Brain microvascular endothelial cell (primary cell): ENCODE data around the gene SPAG16.
A peak's percentile ranks its signal among the peaks of the same experiment; 100 is the strongest.

Experiments
- DNase-seq: peaks from one replicate; pipeline ENCODE4 v3.0.0-alpha.2; 2020
- H3K27ac ChIP-seq: fragments of 250-450 bp; sonication (Bioruptor Pico); 2 replicates; pipeline ENCODE4 v1.5.1; 2020; ENCODE audit warnings: mild to moderate bottlenecking, moderate library complexity
- H3K27me3 ChIP-seq: fragments of 250-450 bp; sonication (Bioruptor Pico); replicated peaks from 2 replicates; pipeline ENCODE4 v1.5.1; 2020; ENCODE audit warnings: mild to moderate bottlenecking
- H3K36me3 ChIP-seq: fragments of 250-450 bp; sonication (Bioruptor Pico); replicated peaks from 2 replicates; pipeline ENCODE4 v1.5.1; 2020; ENCODE audit warnings: mild to moderate bottlenecking
- H3K4me3 ChIP-seq: 2 replicates; pipeline ENCODE4 v1.5.1; 2011; ENCODE audit warnings: low read depth, mild to moderate bottlenecking, control low read depth, low read length, moderate library complexity
- in situ Hi-C: cut with HindIII; loops from 2 replicates; pipeline ENCODE4 v1.10.0; 2017; ENCODE audit warnings: low sequenced_read_pairs, low pct_ligation_motif_present
- TF ChIP-seq, protein P1 (sequence below): IDR thresholded peaks from 2 replicates; pipeline ENCODE4 v1.5.1; 2011; ENCODE audit warnings: low read depth, mild to moderate bottlenecking, moderate library complexity, low read length, control low read depth, inconsistent platforms; ENCODE audit errors: missing control alignments

Gene SPAG16

DNA sequence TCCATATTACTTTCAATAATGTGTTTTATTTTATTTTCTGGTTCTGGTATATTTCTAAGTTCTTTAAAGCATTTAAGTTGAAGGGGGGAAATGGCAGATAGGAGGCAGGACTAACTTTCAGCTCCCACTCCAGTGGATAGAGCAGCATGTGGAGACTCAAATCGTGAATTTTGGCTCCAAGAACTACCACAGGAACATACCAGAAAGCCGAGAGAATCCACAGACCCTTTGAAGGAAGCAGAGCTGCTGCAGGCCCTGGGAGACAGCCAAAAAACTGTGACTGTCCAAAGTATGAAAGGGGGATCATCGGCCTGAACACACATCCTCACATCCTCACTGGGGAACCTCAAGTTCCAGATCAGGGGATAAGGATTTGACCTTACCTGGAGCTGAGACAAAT is 919.0 kb downstream of the SPAG16 start:
- DNase-seq, result no peak
- TF ChIP-seq, protein P1, sequence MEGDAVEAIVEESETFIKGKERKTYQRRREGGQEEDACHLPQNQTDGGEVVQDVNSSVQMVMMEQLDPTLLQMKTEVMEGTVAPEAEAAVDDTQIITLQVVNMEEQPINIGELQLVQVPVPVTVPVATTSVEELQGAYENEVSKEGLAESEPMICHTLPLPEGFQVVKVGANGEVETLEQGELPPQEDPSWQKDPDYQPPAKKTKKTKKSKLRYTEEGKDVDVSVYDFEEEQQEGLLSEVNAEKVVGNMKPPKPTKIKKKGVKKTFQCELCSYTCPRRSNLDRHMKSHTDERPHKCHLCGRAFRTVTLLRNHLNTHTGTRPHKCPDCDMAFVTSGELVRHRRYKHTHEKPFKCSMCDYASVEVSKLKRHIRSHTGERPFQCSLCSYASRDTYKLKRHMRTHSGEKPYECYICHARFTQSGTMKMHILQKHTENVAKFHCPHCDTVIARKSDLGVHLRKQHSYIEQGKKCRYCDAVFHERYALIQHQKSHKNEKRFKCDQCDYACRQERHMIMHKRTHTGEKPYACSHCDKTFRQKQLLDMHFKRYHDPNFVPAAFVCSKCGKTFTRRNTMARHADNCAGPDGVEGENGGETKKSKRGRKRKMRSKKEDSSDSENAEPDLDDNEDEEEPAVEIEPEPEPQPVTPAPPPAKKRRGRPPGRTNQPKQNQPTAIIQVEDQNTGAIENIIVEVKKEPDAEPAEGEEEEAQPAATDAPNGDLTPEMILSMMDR, result no peak
- H3K4me3 ChIP-seq, result no peak overlapping the region
- no peak overlapping the region for H3K27ac ChIP-seq
- H3K27me3 ChIP-seq, result no peaks in the 10 kb centered on the region
- in situ Hi-C loops, result no loop called here
- no peaks in the 10 kb centered on the region for H3K36me3 ChIP-seq

DNA sequence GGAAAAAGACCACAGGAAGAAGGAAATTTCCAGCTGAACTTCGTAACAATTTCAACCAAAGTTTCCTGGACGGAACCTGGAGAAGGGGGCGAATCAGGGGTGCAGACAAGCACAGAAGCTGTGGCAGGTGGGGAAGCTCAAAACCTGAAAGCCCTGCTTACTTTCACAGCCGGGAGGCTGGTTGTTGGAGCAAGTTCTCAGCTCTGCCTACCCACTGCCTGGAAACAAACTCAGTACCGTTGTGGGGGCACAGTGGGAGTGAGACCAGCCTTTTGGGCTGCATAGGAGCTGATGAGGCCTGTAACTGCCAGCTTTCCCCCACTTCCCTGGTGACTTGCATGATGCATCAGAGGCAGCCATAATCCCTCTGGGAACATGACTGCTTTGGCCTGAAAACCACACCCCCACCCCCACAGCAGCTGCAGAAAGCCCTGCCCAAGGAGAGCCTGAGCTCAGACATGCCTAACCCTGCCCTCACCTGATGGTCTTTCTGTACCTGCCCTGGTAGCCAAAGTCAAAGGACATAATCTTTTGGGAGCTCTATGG is 919.6 kb downstream of the SPAG16 start:
- H3K27me3 ChIP-seq, result no peaks in the 10 kb centered on the region
- peak; percentile 18 for DNase-seq
- no peak overlapping the region for H3K27ac ChIP-seq
- TF ChIP-seq, protein P1, result no peak
- no peaks in the 10 kb centered on the region for H3K36me3 ChIP-seq
- no peak overlapping the region for H3K4me3 ChIP-seq
- in situ Hi-C loops, result no loop called here

- no peak overlapping the region for H3K4me3 ChIP-seq
- in situ Hi-C loops, result no loop called here
- H3K27me3 ChIP-seq, result no peaks in the 10 kb centered on the region
- H3K36me3 ChIP-seq, result no peaks in the 10 kb centered on the region
- TF ChIP-seq, protein P1, result no peak
- no peak overlapping the region for H3K27ac ChIP-seq
- no peak for DNase-seq
Measured at GRCh38 chr2:214215107-214215506, 930.8 kb downstream of the SPAG16 start.

- H3K27me3 ChIP-seq, result no peaks in the 10 kb centered on the region
- TF ChIP-seq, protein P1, result no peak
- no peak overlapping the region for H3K4me3 ChIP-seq
- no peaks in the 10 kb centered on the region for H3K36me3 ChIP-seq
- no peak overlapping the region for H3K27ac ChIP-seq
- in situ Hi-C loops, result no loop called here
- no peak for DNase-seq
Measured at GRCh38 chr2:214217136-214217535, 932.9 kb downstream of the SPAG16 start.

GRCh38 chr2:214217599-214217998 is 933.3 kb downstream of the SPAG16 start:
- in situ Hi-C loops, result no loop called here
- TF ChIP-seq, protein P1, result no peak
- Histone ChIP-seq H3K27me3 (no peaks in the 10 kb centered on the region), H3K27ac (no peak overlapping the region), H3K4me3 (no peak overlapping the region), H3K36me3 (no peaks in the 10 kb centered on the region)
- DNase-seq, result no peak

DNA sequence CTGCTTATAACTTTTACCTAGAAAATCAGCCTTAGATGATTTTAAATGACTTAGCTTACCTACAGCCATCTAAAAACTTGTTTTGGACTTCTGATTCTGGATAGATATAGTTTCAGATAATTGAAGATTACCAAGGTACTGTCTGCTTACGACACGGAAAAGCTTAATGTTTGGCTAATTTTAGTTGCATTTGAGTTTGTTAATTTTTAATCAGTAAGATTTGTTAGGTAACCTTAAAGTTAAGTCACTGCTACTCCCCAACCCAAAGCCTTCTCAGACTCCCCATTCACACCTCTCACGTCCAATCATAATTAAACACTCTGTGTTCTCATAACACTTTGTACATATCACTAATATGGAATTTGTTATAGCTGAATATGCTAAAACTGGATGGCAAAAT is 936.0 kb downstream of the SPAG16 start:
- TF ChIP-seq, protein P1, result no peak

More for the DNA sequence above, 936.0 kb downstream of the SPAG16 start:
- H3K27ac ChIP-seq, result no peak overlapping the region
- no peak overlapping the region for H3K4me3 ChIP-seq
- no peak for DNase-seq
- H3K27me3 ChIP-seq, result no peaks in the 10 kb centered on the region
- H3K36me3 ChIP-seq, result no peaks in the 10 kb centered on the region
- in situ Hi-C loops, result no loop called here
